PC-9 (cell line): Measurements from ENCODE around the gene NEDD8. TPM values are rescaled to one million over a fixed set of nuclear protein-coding genes. Genes with fewer than 3 reads are reported as not detected.

ENCODE experiments used
- BruUV-seq: library from RNA; stranded (reverse); fragments of 400-500 nt; replicated peaks from 2 replicates; lab custom pipeline; 2021; lab: Mats Ljungman, UMichigan
- CTCF ChIA-PET: fragments of 300-600 bp; sonication (Branson Sonifier 250); formaldehyde crosslinking; loops from one replicate; lab custom pipeline; 2022; ENCODE audit warnings: antibody characterized with exemption; lab: Charles Lee
- POLR2A ChIA-PET: fragments of 300-600 bp; sonication (Branson Sonifier 250); formaldehyde crosslinking; loops from one replicate; lab custom pipeline; 2022; ENCODE audit warnings: antibody characterized with exemption; ENCODE audit not compliant: unreplicated experiment; lab: Charles Lee
- DNase-seq, 2 experiments: peaks; one replicate each; pipeline versions ENCODE4 v3.0.0 to v3.0.0-alpha.2; 2015 to 2022; ENCODE audit warnings: mixed read lengths in 1 of 2
- H2AFZ ChIP-seq: fragments of 200-600 bp; sonication (generic); 2 replicates; pipeline ENCODE4 v1.8.1; 2017; ENCODE audit warnings: antibody characterized with exemption
- H3F3A ChIP-seq: fragments of 200-600 bp; sonication (generic); 2 replicates; pipeline ENCODE4 v1.8.1; 2017; ENCODE audit warnings: antibody characterized with exemption, mild to moderate bottlenecking, low read depth; ENCODE audit not compliant: insufficient read depth
- H3K27ac ChIP-seq: fragments of 200-600 bp; sonication (generic); 2 replicates; pipeline ENCODE4 v1.6.1; 2016; ENCODE audit warnings: mixed run types
- H3K27me3 ChIP-seq: fragments of 200-600 bp; sonication (generic); 2 replicates; pipeline ENCODE4 v1.6.1; 2016; ENCODE audit warnings: low read depth, mixed run types; ENCODE audit not compliant: insufficient read depth
- H3K36me3 ChIP-seq: fragments of 200-600 bp; sonication (generic); 2 replicates; pipeline ENCODE4 v1.6.1; 2016; ENCODE audit warnings: low read depth, mixed run types
- H3K4me1 ChIP-seq: fragments of 200-600 bp; sonication (generic); replicated peaks from 2 replicates; pipeline ENCODE4 v1.6.1; 2016; ENCODE audit warnings: mixed run types; ENCODE audit not compliant: insufficient read depth
- H3K4me2 ChIP-seq: fragments of 200-600 bp; sonication (generic); 2 replicates; pipeline ENCODE4 v1.6.1; 2017; ENCODE audit warnings: mixed run types
- H3K4me3 ChIP-seq: fragments of 200-600 bp; sonication (generic); 2 replicates; pipeline ENCODE4 v1.6.1; 2016; ENCODE audit warnings: mixed run types
- H3K79me2 ChIP-seq: fragments of 200-600 bp; sonication (generic); 2 replicates; pipeline ENCODE4 v1.6.1; 2017; ENCODE audit warnings: low read depth, mixed run types
- H3K9me2 ChIP-seq: fragments of 200-600 bp; sonication (generic); 2 replicates; pipeline ENCODE4 v1.8.1; 2017; ENCODE audit warnings: mild to moderate bottlenecking; ENCODE audit not compliant: insufficient read depth
- H3K9me3 ChIP-seq: fragments of 200-600 bp; sonication (generic); 2 replicates; pipeline ENCODE4 v1.8.1; 2016; ENCODE audit warnings: low read depth; ENCODE audit not compliant: insufficient read depth
- H4K20me1 ChIP-seq: fragments of 200-600 bp; sonication (generic); 2 replicates; pipeline ENCODE4 v1.8.1; 2017; ENCODE audit not compliant: insufficient read depth
- EZH2 ChIP-seq: fragments of 200-600 bp; sonication (generic); IDR thresholded peaks from 2 replicates; pipeline ENCODE4 v1.8.0; 2017; ENCODE audit warnings: antibody characterized with exemption, low read depth
- intact Hi-C: fragments of 100-400 bp; cut with micrococcal nuclease; formaldehyde crosslinking; loops from one replicate; pipeline ENCODE4 v1.10.0; 2022; ENCODE audit not compliant: unreplicated experiment
- total RNA-seq: library from RNA; stranded (reverse); gene quantifications from 2 replicates; pipeline ENCODE4 v1.2.3, GENCODE V29; 2021
- TF ChIP-seq, protein P1 (sequence below): fragments of 200-600 bp; sonication (generic); conservative IDR thresholded peaks from 2 replicates; pipeline ENCODE4 v1.6.1; 2017; ENCODE audit warnings: mixed run types, antibody characterized with exemption, mild to moderate bottlenecking, moderate library complexity

NEDD8 gene
- total RNA-seq, 1 experiment from 2014 or later, result 179 TPM

DNA sequence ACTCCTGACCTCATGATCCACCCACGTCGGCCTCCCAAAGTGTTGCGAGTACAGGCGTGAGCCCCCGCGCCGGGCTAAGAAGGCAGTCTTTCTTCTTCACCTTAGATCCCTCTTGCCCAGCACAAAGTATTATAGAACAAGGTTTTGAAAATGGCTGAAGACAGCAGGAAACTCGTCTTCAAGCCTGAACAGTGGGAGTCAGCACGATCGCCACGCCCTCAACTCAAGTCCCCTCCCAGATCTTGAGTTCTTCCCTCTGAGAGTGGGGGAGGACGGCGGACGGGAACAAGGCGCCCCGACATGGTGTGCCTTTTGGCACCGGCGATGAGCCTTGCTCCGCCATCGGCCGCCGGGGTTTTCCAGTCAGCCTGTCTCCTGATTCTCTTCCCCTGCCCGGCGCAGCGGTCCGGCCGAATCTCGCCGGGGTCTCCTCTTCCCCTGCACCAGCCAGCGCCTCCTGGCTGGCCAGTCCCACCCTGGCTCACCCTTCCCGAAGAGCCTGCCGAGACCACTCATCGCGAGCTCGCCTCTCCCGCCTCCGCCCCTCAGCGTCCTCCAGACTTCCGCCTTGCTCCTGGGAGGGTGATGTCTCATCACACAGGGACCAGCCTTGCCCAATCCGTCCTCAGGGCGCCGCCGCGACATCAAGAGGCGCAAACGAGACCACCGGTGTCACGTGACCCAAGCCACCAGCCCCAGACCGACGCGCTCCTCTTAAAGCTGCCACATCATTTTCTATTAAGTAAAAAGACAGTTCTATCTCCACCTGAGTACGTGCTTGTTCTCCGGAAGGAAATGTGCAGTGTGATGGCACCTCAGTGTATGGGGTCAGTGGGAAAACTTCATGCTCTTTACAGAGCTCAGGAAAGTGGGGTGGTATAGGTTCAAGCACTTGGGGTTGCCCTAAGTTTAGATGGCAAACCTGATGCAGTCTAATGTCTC, 19.0 kb downstream of the NEDD8 start, which contains the start of gene CHMP4A:
TSS of gene CHMP4A (minus strand) at position 565 of the 942 bp plus-strand sequence. CDS start at position 516, 49 bp downstream.
- Histone ChIP-seq H3K27ac (peak within 1 kb of the TSS; percentile 88), H3K4me2 (peak within 1 kb of the TSS; percentile 91), H3K4me1 (peaks cover 10% of the 10 kb centered on the region; the same call in 1 of the 2 replicates), H2AFZ (peak within 1 kb of the TSS; percentile 90), H3K4me3 (peak within 1 kb of the TSS; percentile 75), H3F3A (peaks cover 14% of the 10 kb centered on the region; the same call in 1 of the 2 replicates), H3K27me3 (no peaks in the 10 kb centered on the region), H3K36me3 (no peaks in the 10 kb centered on the region), H3K79me2 (peaks cover 13% of the 10 kb centered on the region), H3K9me2 (no peaks in the 10 kb centered on the region), H3K9me3 (no peaks in the 10 kb centered on the region), H4K20me1 (no peaks in the 10 kb centered on the region)
- POLR2A ChIA-PET, result interaction anchor here (0.6 to 0.8 kb wide), 5 partner anchors 18 to 98 kb away, joined by 3 to 4 read pairs (median 3); partner anchors contain the start of genes DCAF11, NOP9, NRL and RABGGTA
- BruUV-seq, result TSS peak; percentile 70
- intact Hi-C loops, result loop anchor here (1.0 to 2.0 kb wide), 3 partner anchors 18 to 66 kb away; partner anchors contain the start of genes IRF9, PSME2, RNF31 and TM9SF1
- CTCF ChIA-PET, result interaction anchor here (0.7 kb wide), 1 partner anchor 99 kb away, joined by 3 read pairs; the partner anchor contains the start of gene DCAF11
- TF ChIP-seq, protein P1, sequence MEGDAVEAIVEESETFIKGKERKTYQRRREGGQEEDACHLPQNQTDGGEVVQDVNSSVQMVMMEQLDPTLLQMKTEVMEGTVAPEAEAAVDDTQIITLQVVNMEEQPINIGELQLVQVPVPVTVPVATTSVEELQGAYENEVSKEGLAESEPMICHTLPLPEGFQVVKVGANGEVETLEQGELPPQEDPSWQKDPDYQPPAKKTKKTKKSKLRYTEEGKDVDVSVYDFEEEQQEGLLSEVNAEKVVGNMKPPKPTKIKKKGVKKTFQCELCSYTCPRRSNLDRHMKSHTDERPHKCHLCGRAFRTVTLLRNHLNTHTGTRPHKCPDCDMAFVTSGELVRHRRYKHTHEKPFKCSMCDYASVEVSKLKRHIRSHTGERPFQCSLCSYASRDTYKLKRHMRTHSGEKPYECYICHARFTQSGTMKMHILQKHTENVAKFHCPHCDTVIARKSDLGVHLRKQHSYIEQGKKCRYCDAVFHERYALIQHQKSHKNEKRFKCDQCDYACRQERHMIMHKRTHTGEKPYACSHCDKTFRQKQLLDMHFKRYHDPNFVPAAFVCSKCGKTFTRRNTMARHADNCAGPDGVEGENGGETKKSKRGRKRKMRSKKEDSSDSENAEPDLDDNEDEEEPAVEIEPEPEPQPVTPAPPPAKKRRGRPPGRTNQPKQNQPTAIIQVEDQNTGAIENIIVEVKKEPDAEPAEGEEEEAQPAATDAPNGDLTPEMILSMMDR, result no peak
- TF ChIP-seq EZH2, result no peak
- peak; percentile 89 to 91 for DNase-seq

DNA sequence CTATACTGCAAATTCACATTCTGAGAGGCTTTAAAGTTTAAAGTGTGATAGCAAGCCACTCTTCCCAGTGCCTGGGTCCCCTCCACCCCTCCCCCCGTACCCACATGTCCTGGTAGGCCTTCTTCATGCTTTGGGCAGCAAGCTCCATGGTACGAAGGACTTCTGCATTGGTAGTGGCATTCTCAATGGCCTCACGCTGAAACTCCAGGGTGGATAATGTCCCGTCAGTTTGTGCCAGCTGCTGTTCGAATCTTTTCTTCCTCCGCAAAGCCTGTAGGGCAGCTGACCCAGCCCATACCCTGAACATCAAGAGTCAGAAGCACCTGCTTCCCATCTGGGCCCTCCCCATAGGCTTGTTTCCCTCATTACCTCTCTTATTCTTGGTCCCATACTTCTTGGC, 20.9 kb downstream of the NEDD8 start:
- no peaks in the 10 kb centered on the region for H3K9me3 ChIP-seq
- CTCF ChIA-PET, result no interaction called here
- peaks cover 14% of the 10 kb centered on the region; the same call in 1 of the 2 replicates for H3F3A ChIP-seq
- H3K9me2 ChIP-seq, result no peaks in the 10 kb centered on the region
- H3K36me3 ChIP-seq, result no peaks in the 10 kb centered on the region
- peaks cover 13% of the 10 kb centered on the region for H3K79me2 ChIP-seq
- 0 out of 2 replicates have a peak overlapping the region, but pooled peaks have one; percentile 91 for H3K4me2 ChIP-seq
- no peaks in the 10 kb centered on the region for H4K20me1 ChIP-seq
- no peak for TF ChIP-seq EZH2
- TF ChIP-seq, protein P1, result no peak
- POLR2A ChIA-PET, result no interaction called here
- H3K4me1 ChIP-seq, result peaks cover 10% of the 10 kb centered on the region; the same call in 1 of the 2 replicates
- intact Hi-C loops, result no loop called here
- no peak overlapping the region for H3K4me3 ChIP-seq
- no peak overlapping the region for H2AFZ ChIP-seq
- H3K27me3 ChIP-seq, result no peaks in the 10 kb centered on the region
- no peak for DNase-seq
- no peak overlapping the region for H3K27ac ChIP-seq
- no TSS peak for BruUV-seq

DNA sequence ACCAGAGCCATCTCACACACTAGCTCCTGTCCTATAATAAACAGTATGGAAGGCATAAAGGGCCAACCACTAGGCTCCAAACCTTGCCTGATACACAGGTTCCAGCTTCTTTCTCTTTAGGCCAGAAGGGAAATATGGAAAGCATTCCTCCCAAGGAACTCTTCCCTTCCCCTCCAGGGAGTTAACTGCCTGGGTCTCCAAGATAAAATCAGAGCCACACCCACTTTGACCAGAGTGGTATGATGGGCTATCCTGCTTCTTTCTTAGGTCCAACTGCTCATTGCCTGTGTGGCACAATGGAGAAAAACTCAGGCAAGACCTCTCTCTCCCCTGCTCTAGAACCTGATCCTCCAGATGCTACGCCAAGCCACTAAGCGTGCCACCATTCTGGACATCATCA, 24.5 kb downstream of the NEDD8 start:
- no peaks in the 10 kb centered on the region for H3K9me2 ChIP-seq
- H3K27ac ChIP-seq, result no peak overlapping the region
- POLR2A ChIA-PET, result no interaction called here
- no peak for TF ChIP-seq EZH2
- TF ChIP-seq, protein P1, result no peak
- H3K9me3 ChIP-seq, result no peaks in the 10 kb centered on the region
- no peaks in the 10 kb centered on the region for H3K4me1 ChIP-seq
- peaks cover 13% of the 10 kb centered on the region for H3K79me2 ChIP-seq
- no peak overlapping the region for H2AFZ ChIP-seq
- H3K36me3 ChIP-seq, result no peaks in the 10 kb centered on the region
- H3K27me3 ChIP-seq, result no peaks in the 10 kb centered on the region
- H3K4me2 ChIP-seq, result no peak overlapping the region
- CTCF ChIA-PET, result no interaction called here
- BruUV-seq, result no TSS peak
- no peaks in the 10 kb centered on the region for H4K20me1 ChIP-seq
- intact Hi-C loops, result no loop called here
- H3F3A ChIP-seq, result peaks cover under 1% of the 10 kb centered on the region; the same call in 1 of the 2 replicates
- no peak for DNase-seq
- no peak overlapping the region for H3K4me3 ChIP-seq
